Mesendoderm (in vitro differentiated cells): Measurements from ENCODE around the gene GBGT1.

Source experiments
- DNase-seq: peaks from one replicate; pipeline ENCODE4 v3.0.0; 2013
- H2AK5ac ChIP-seq: 2 replicates; pipeline ENCODE4 v1.6.1; 2013; ENCODE audit warnings: low read length, inconsistent platforms
- H2BK120ac ChIP-seq: 2 replicates; pipeline ENCODE4 v1.6.1; 2013; ENCODE audit warnings: low read depth, mild to moderate bottlenecking, low read length, moderate library complexity, mixed read lengths
- H2BK15ac ChIP-seq: replicated peaks from 2 replicates; pipeline ENCODE4 v1.6.1; 2013; ENCODE audit warnings: low read depth, mild to moderate bottlenecking, moderate library complexity
- H2BK5ac ChIP-seq: 2 replicates; pipeline ENCODE4 v1.6.1; 2013; ENCODE audit warnings: low read length, inconsistent platforms
- H3K18ac ChIP-seq: 2 replicates; pipeline ENCODE4 v1.6.1; 2013; ENCODE audit warnings: mild to moderate bottlenecking, low read length, mixed read lengths
- H3K23ac ChIP-seq: one replicate; pipeline ENCODE4 v1.6.1; 2013; ENCODE audit warnings: low read length
- H3K27ac ChIP-seq: 2 replicates; pipeline ENCODE4 v1.5.1; 2013; ENCODE audit warnings: low read depth, mild to moderate bottlenecking, inconsistent platforms, low read length, moderate library complexity
- H3K27me3 ChIP-seq: 2 replicates; pipeline ENCODE4 v1.6.1; 2013; ENCODE audit warnings: low read length, control low read depth, mild to moderate bottlenecking, inconsistent platforms; ENCODE audit not compliant: insufficient read depth, poor library complexity
- H3K36me3 ChIP-seq: 2 replicates; pipeline ENCODE4 v1.6.1; 2013; ENCODE audit warnings: low read length, inconsistent platforms; ENCODE audit not compliant: control insufficient read depth, insufficient read depth
- H3K4ac ChIP-seq: one replicate; pipeline ENCODE4 v1.6.1; 2013; ENCODE audit warnings: low read depth, mild to moderate bottlenecking, low read length, moderate library complexity
- H3K4me1 ChIP-seq: 2 replicates; pipeline ENCODE4 v1.6.1; 2013; ENCODE audit warnings: low read depth, low read length, inconsistent platforms; ENCODE audit not compliant: control insufficient read depth
- H3K4me2 ChIP-seq: 2 replicates; pipeline ENCODE4 v1.6.1; 2013; ENCODE audit warnings: low read length
- H3K4me3 ChIP-seq: 2 replicates; pipeline ENCODE4 v1.5.1; 2013; ENCODE audit warnings: mild to moderate bottlenecking, low read length
- H3K56ac ChIP-seq: one replicate; pipeline ENCODE4 v1.6.1; 2013; ENCODE audit warnings: low read length
- H3K79me1 ChIP-seq: 2 replicates; pipeline ENCODE4 v1.6.1; 2013; ENCODE audit warnings: low read length, inconsistent platforms
- H3K79me2 ChIP-seq: 2 replicates; pipeline ENCODE4 v1.6.1; 2013; ENCODE audit warnings: mild to moderate bottlenecking, low read length; ENCODE audit not compliant: control insufficient read depth, insufficient read depth
- H3K9ac ChIP-seq: 2 replicates; pipeline ENCODE4 v1.6.1; 2013; ENCODE audit warnings: low read length, inconsistent platforms
- H4K5ac ChIP-seq: one replicate; pipeline ENCODE4 v1.6.1; 2013; ENCODE audit warnings: low read length
- H4K8ac ChIP-seq: one replicate; pipeline ENCODE4 v1.6.1; 2013; ENCODE audit warnings: low read depth, mild to moderate bottlenecking, control low read depth, low read length, moderate library complexity
- WGBS: extraction: QIAGEN DNeasy Blood & Tissue Kit; methylation state at CpG from one replicate; pipeline ENCODE4 v1.1.7; 2013; ENCODE audit warnings: low lambda C conversion rate, missing lambda C conversion rate; ENCODE audit not compliant: insufficient coverage; ENCODE audit errors: extremely low coverage; 5-methylcytosine and 5-hydroxymethylcytosine counted together

The GBGT1 gene

GRCh38 chr9:133189826-133190225 is 26.1 kb upstream of the GBGT1 start:
- no peak for DNase-seq
- no CpG with 5 or more reads among the region's 8 CpGs for WGBS
- H3K4ac ChIP-seq: no peak overlapping the region
- no peak overlapping the region for H4K5ac ChIP-seq
- H3K23ac ChIP-seq: no peak overlapping the region
- H3K79me1 ChIP-seq: no peaks in the 10 kb centered on the region
- no peaks in the 10 kb centered on the region for H3K79me2 ChIP-seq
- H3K4me1 ChIP-seq: no peaks in the 10 kb centered on the region
- H3K27me3 ChIP-seq: no peaks in the 10 kb centered on the region
- no peak overlapping the region for H2AK5ac ChIP-seq
- no peak overlapping the region for H3K18ac ChIP-seq
- H2BK15ac ChIP-seq: no peak overlapping the region
- H3K4me3 ChIP-seq: no peak overlapping the region
- no peak overlapping the region for H4K8ac ChIP-seq
- H3K56ac ChIP-seq: no peak overlapping the region
- H2BK5ac ChIP-seq: no peak overlapping the region
- H2BK120ac ChIP-seq: no peak overlapping the region
- no peak overlapping the region for H3K9ac ChIP-seq
- H3K27ac ChIP-seq: no peak overlapping the region
- no peak overlapping the region for H3K4me2 ChIP-seq
- no peaks in the 10 kb centered on the region for H3K36me3 ChIP-seq

GRCh38 chr9:133188843-133189180 is 25.1 kb upstream of the GBGT1 start:
- H2BK120ac ChIP-seq: no peak overlapping the region
- no peak overlapping the region for H3K4ac ChIP-seq

GRCh38 chr9:133188006-133188842 is 24.5 kb upstream of the GBGT1 start:
- Histone ChIP-seq H2BK5ac (no peak overlapping the region), H2AK5ac (no peak overlapping the region), H3K18ac (no peak overlapping the region), H4K5ac (no peak overlapping the region), H3K36me3 (no peaks in the 10 kb centered on the region), H3K79me1 (no peaks in the 10 kb centered on the region), H3K4ac (no peak overlapping the region), H3K79me2 (no peaks in the 10 kb centered on the region), H2BK120ac (no peak overlapping the region), H3K56ac (no peak overlapping the region), H3K23ac (no peak overlapping the region), H3K4me2 (no peak overlapping the region), H3K27me3 (no peaks in the 10 kb centered on the region), H3K27ac (no peak overlapping the region), H3K4me1 (no peaks in the 10 kb centered on the region), H3K9ac (no peak overlapping the region), H3K4me3 (no peak overlapping the region), H4K8ac (no peak overlapping the region), H2BK15ac (no peak overlapping the region)
- peak; percentile 88 for DNase-seq
- no CpG with 5 or more reads among the region's 21 CpGs for WGBS

More at GRCh38 chr9:133188843-133189180, 25.1 kb upstream of the GBGT1 start:
- Histone ChIP-seq H3K79me2 (no peaks in the 10 kb centered on the region), H3K27me3 (no peaks in the 10 kb centered on the region), H3K4me2 (no peak overlapping the region), H3K4me1 (no peaks in the 10 kb centered on the region), H3K36me3 (no peaks in the 10 kb centered on the region), H4K5ac (no peak overlapping the region), H3K79me1 (no peaks in the 10 kb centered on the region), H4K8ac (no peak overlapping the region), H3K23ac (no peak overlapping the region), H3K18ac (no peak overlapping the region), H3K27ac (no peak overlapping the region), H3K9ac (no peak overlapping the region), H2AK5ac (no peak overlapping the region), H3K56ac (no peak overlapping the region), H3K4me3 (no peak overlapping the region), H2BK15ac (no peak overlapping the region), H2BK5ac (no peak overlapping the region)
- no CpG with 5 or more reads among the region's 7 CpGs for WGBS
- no peak for DNase-seq

GRCh38 chr9:133187561-133188005 is 23.9 kb upstream of the GBGT1 start:
- Histone ChIP-seq H3K79me1 (no peaks in the 10 kb centered on the region), H3K79me2 (no peaks in the 10 kb centered on the region), H3K4me3 (no peak overlapping the region), H4K8ac (no peak overlapping the region), H3K36me3 (no peaks in the 10 kb centered on the region), H3K27me3 (no peaks in the 10 kb centered on the region), H3K4me1 (no peaks in the 10 kb centered on the region), H3K9ac (no peak overlapping the region), H2BK15ac (no peak overlapping the region), H2BK5ac (no peak overlapping the region), H3K18ac (no peak overlapping the region), H3K4me2 (no peak overlapping the region), H4K5ac (no peak overlapping the region), H3K27ac (no peak overlapping the region), H2AK5ac (no peak overlapping the region), H2BK120ac (no peak overlapping the region), H3K56ac (no peak overlapping the region), H3K23ac (no peak overlapping the region), H3K4ac (no peak overlapping the region)
- no peak for DNase-seq
- no CpG with 5 or more reads among the region's 10 CpGs for WGBS

- Histone ChIP-seq H3K79me2 (no peaks in the 10 kb centered on the region), H3K79me1 (no peaks in the 10 kb centered on the region), H3K4me3 (no peak overlapping the region), H3K18ac (no peak overlapping the region), H4K5ac (no peak overlapping the region), H3K4me2 (no peak overlapping the region), H2BK5ac (no peak overlapping the region), H3K27me3 (no peaks in the 10 kb centered on the region), H2BK15ac (no peak overlapping the region), H3K4ac (no peak overlapping the region), H2BK120ac (no peak overlapping the region), H4K8ac (no peak overlapping the region), H2AK5ac (no peak overlapping the region), H3K36me3 (no peaks in the 10 kb centered on the region), H3K9ac (no peak overlapping the region), H3K56ac (no peak overlapping the region), H3K27ac (no peak overlapping the region), H3K23ac (no peak overlapping the region), H3K4me1 (no peaks in the 10 kb centered on the region)
- no peak for DNase-seq
- WGBS: no CpG with 5 or more reads among the region's 6 CpGs
Observed at GRCh38 chr9:133186736-133187135, 23.0 kb upstream of the GBGT1 start.

GRCh38 chr9:133184971-133185370 is 21.3 kb upstream of the GBGT1 start:
- WGBS: no CpG with 5 or more reads among the region's 8 CpGs
- Histone ChIP-seq H3K4me2 (no peak overlapping the region), H3K36me3 (no peaks in the 10 kb centered on the region)

More at GRCh38 chr9:133184971-133185370, 21.3 kb upstream of the GBGT1 start:
- no peak overlapping the region for H3K27ac ChIP-seq
- H3K4me3 ChIP-seq: no peak overlapping the region
- H2BK5ac ChIP-seq: no peak overlapping the region
- H3K18ac ChIP-seq: no peak overlapping the region
- no peak overlapping the region for H4K5ac ChIP-seq
- no peak overlapping the region for H3K56ac ChIP-seq
- H3K9ac ChIP-seq: no peak overlapping the region
- no peak overlapping the region for H2AK5ac ChIP-seq
- no peak overlapping the region for H2BK15ac ChIP-seq
- H3K79me2 ChIP-seq: no peaks in the 10 kb centered on the region
- DNase-seq: peak; percentile 74
- no peak overlapping the region for H2BK120ac ChIP-seq
- H3K23ac ChIP-seq: no peak overlapping the region
- no peaks in the 10 kb centered on the region for H3K27me3 ChIP-seq
- H3K4me1 ChIP-seq: no peaks in the 10 kb centered on the region
- H4K8ac ChIP-seq: no peak overlapping the region
- H3K4ac ChIP-seq: no peak overlapping the region
- H3K79me1 ChIP-seq: no peaks in the 10 kb centered on the region
